Heart right ventricle (tissue), 16 donors: ENCODE results near the gene CALD1. TPM values are rescaled to one million over a fixed set of nuclear protein-coding genes. Genes with fewer than 3 reads are reported as not detected.

Experiments
- ATAC-seq, 8 donors: fragments of 200-7000 bp; cut with Tn5 transposase; one replicate each; pipeline ENCODE4 v1.9.1; 2020; ENCODE audit warnings: mild to moderate bottlenecking in 8 of 8, moderate library complexity in 8 of 8, moderate number of reproducible peaks in 1 of 8
- DNase-seq, 2 donors: peaks; one replicate each; pipeline ENCODE4 v3.0.0-alpha.2; 2020
- H3K27ac ChIP-seq, 10 donors: fragments of 200-600 bp; sonication (generic) in 2 of 10; one replicate each; pipeline versions ENCODE4 v1.5.0 to v1.8.0; 2020 to 2022; ENCODE audit warnings: mild to moderate bottlenecking in 3 of 10
- H3K27me3 ChIP-seq, 7 donors: fragments of 200-600 bp; one replicate each; pipeline ENCODE4 v1.8.0; 2021 to 2022; ENCODE audit warnings: mild to moderate bottlenecking in 2 of 7
- H3K36me3 ChIP-seq, 9 donors: fragments of 200-600 bp; sonication (generic) in 1 of 9; one replicate each; pipeline versions ENCODE4 v1.5.0 to v1.8.0; 2020 to 2022; ENCODE audit warnings: mild to moderate bottlenecking in 2 of 9
- H3K4me1 ChIP-seq, 9 donors: fragments of 200-600 bp; sonication (generic) in 1 of 9; one replicate each; pipeline versions ENCODE4 v1.5.0 to v1.8.0; 2020 to 2022; ENCODE audit warnings: mild to moderate bottlenecking in 4 of 9
- H3K4me3 ChIP-seq, 10 donors: fragments of 200-600 bp; sonication (generic) in 2 of 10; one replicate each; pipeline versions ENCODE4 v1.5.0 to v1.8.0; 2020 to 2022; ENCODE audit warnings: mild to moderate bottlenecking in 7 of 10, moderate library complexity in 2 of 10
- H3K9me3 ChIP-seq, 11 donors: fragments of 200-600 bp in 10 of 11; sonication (generic) in 2 of 11; one replicate each; pipeline versions ENCODE4 v1.5.0 to v1.8.0; 2013 to 2022; ENCODE audit warnings: mild to moderate bottlenecking in 2 of 11, control low read depth in 1 of 11, moderate library complexity in 1 of 11
- WGBS, 2 donors: extraction: QIAGEN DNeasy Blood & Tissue Kit; methylation state at CpG; one replicate each; pipeline ENCODE4 v1.1.7; 2013; ENCODE audit warnings: inconsistent platforms in 1 of 2; 5-methylcytosine and 5-hydroxymethylcytosine counted together
- intact Hi-C, 10 donors: fragments of 100-400 bp; cut with DNase I; formaldehyde crosslinking; loops; one replicate each; pipeline versions ENCODE4 v1.11.1 to v1.14.2; 2022
- polyA plus RNA-seq, 2 donors: library from polyadenylated mRNA; stranded (reverse); fragments of 200-250 nt; gene quantifications; one replicate each; pipeline ENCODE4 v1.2.3, GENCODE V29; 2013
- total RNA-seq, 10 donors: library from RNA; stranded (reverse); fragmentation: NEBNext Ultra II Directional in 3 of 10; extraction: Animal tissue kit (Norgen Biotek cat#: 25700) in 3 of 10; gene quantifications; one replicate each; pipeline versions ENCODE4 v1.2.1 to v1.2.4, GENCODE V29; 2021 to 2023
- TF ChIP-seq, protein P1 (sequence below), 9 donors: fragments of 200-600 bp; sonication (generic) in 2 of 9; IDR thresholded peaks; one replicate each; pipeline versions ENCODE4 v1.5.0 to v1.8.0; 2021 to 2022; ENCODE audit warnings: antibody characterized with exemption in 9 of 9, mild to moderate bottlenecking in 5 of 9, moderate library complexity in 1 of 9
- donor health status: Arrhythmogenic right ventricular cardiomyopathy.
- donor health status: ischemic (EF 13 %, LVEDD 7.1; RV severe dilation, severe dysfunction).
- donor health status: healthy with polysubstance abuse.
- donor health status: DM: no; HTN: yes; CAD: no.
- donor health status: DM: no; HTN: no; CAD: no.
- donor health status: ischemic (EF 25% LVEDD 6.9; RV normal size, moderate dysfunction).
- donor health status: ischemic (EF 25% LVEDD 5.7; RV mildly dilated, moderate dysfunction).
- donor health status: healthy.
- donor health status: DM: yes; HTN: yes; CAD: no.
- donor health status: Ischemic cardiomyopathy.
- donor health status: ischemic (EF 35%, LVEDD 5.7; RV mildly dilated, moderate dysfunction).
- donor health status: nonischemic (EF 11% LVEDD 7.7; RV severe dilation, severe dysfunction).
- donor health status: DM: yes; HTN: yes; CAD: no.
- donor health status: PGD.
- donor health status: ischemic (EF 29% LVEDD 5.4; RV normal size, mild dysfunction).
- donor health status: nonischemic (EF 23%, LVEDD 6.1; RV moderate dilation, normal function).

CALD1 gene
- total and polyA plus RNA-seq, 12 donors, result 69.9 to 180 (median 126) TPM

DNA sequence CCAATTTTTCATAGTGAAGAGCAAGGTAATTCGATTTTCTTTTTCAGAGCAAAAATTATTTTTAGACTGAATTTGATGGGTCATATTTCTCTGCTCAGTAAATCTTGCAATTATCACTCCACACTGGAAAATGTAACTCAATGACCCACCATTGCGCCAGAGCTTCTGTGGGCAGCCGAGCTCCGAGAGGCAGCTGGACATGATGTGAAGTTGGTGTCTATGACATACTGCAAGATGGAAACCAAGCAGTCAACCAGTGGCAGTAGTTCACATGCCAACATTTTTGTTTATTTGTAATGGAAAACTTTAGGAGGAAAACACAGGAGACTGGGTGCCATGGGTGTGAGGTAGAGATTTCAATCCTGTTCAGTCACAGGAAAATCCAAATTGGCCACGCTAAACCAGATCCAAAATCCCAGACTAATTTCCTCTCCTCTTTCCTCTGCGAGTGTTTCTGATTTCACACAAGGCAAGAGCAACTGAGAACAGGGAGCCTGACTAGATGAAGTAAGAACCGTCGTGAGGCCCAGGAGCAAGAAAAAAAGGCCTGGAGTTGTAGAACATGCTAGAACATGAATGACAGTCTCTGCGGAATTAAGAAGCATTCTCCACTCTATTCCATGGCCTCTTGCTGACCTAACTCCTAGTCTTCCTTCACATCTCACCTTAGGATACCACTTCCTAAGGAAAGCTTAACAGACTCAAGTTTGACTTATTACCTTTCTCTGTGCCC, 39.3 kb downstream of the CALD1 start:
- Histone ChIP-seq H3K36me3 (peaks cover 0 to 14% (median 5%) of the 10 kb centered on the region in 9 donors), H3K9me3 (no peaks in the 10 kb centered on the region), H3K4me1 (peaks cover 0 to 63% (median 33%) of the 10 kb centered on the region in 9 donors), H3K27ac (peak overlapping the region in 2 of 10 donors; percentile 0 to 39), H3K4me3 (no peak overlapping the region), H3K27me3 (no peaks in the 10 kb centered on the region)
- TF ChIP-seq, protein P1, sequence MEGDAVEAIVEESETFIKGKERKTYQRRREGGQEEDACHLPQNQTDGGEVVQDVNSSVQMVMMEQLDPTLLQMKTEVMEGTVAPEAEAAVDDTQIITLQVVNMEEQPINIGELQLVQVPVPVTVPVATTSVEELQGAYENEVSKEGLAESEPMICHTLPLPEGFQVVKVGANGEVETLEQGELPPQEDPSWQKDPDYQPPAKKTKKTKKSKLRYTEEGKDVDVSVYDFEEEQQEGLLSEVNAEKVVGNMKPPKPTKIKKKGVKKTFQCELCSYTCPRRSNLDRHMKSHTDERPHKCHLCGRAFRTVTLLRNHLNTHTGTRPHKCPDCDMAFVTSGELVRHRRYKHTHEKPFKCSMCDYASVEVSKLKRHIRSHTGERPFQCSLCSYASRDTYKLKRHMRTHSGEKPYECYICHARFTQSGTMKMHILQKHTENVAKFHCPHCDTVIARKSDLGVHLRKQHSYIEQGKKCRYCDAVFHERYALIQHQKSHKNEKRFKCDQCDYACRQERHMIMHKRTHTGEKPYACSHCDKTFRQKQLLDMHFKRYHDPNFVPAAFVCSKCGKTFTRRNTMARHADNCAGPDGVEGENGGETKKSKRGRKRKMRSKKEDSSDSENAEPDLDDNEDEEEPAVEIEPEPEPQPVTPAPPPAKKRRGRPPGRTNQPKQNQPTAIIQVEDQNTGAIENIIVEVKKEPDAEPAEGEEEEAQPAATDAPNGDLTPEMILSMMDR (IDR thresholded peaks at IDR 0.05), result no peak
- DNase-seq, result no peak
- no peak for ATAC-seq
- intact Hi-C loops, result no loop called here
- WGBS, 2 donors, result 91 to 92% methylated on average over 9 of the region's 9 CpGs

DNA sequence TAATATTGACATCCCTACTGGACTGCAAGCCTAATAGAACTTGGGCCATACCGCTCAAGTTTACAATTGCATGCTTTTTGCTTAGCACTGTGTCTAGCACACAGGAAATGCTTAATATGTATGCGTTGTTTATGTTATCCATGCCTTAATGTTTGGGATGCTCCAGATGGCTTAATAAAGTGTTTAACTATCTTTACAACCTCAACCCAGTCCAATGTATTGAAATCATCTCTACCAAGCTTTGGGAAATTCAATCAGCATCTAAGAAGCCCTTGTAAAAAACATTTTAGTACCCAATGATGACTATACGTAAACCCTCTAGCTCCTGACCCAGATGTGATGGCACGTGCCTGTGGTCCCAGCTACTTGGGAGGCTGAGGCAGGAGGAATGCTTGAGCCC, 40.0 kb downstream of the CALD1 start:
- 97 to 98% methylated on average over 4 of the region's 4 CpGs for WGBS, 2 donors
- H3K4me3 ChIP-seq, result no peak overlapping the region
- H3K4me1 ChIP-seq, result peaks cover 0 to 63% (median 32%) of the 10 kb centered on the region in 9 donors
- ATAC-seq (no peak), DNase-seq (no peak)
- no peaks in the 10 kb centered on the region for H3K9me3 ChIP-seq
- TF ChIP-seq, protein P1 (IDR thresholded peaks at IDR 0.05), result no peak
- peak overlapping the region in 2 of 10 donors; percentile 0 to 55 for H3K27ac ChIP-seq
- peaks cover 0 to 14% (median 5%) of the 10 kb centered on the region in 9 donors for H3K36me3 ChIP-seq
- intact Hi-C loops, result no loop called here
- no peaks in the 10 kb centered on the region for H3K27me3 ChIP-seq

DNA sequence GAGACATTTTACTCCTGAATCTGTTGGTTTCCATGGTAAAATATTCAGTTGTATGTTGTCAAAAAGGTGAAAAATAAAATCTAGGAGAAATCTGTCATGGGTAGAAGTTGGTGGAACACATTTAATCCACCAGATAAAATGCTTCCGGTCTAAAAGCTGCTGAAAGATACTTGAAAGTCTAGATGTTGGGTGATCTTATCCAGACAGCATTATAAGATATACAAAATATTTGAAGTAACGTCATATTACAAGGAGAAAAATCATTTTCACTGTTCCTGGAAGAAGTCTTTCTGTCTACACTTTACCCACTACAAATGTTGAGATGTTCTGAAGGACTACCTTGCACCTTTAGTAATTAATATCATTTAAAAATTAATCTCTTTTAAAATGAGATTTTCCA, 40.9 kb downstream of the CALD1 start:
- TF ChIP-seq, protein P1 (IDR thresholded peaks at IDR 0.05), result no peak
- DNase-seq (no peak), ATAC-seq (no peak)
- H3K4me1 ChIP-seq, result peaks cover 0 to 61% (median 35%) of the 10 kb centered on the region in 9 donors
- H3K27me3 ChIP-seq, result no peaks in the 10 kb centered on the region
- peaks cover 0 to 14% (median 5%) of the 10 kb centered on the region in 9 donors for H3K36me3 ChIP-seq
- H3K4me3 ChIP-seq, result no peak overlapping the region
- intact Hi-C loops, result no loop called here
- peak overlapping the region in 3 of 10 donors; percentile 7 to 55 (median 28) for H3K27ac ChIP-seq
- WGBS, 2 donors, result 28 to 42% methylated on average over 2 of the region's 2 CpGs
- H3K9me3 ChIP-seq, result no peaks in the 10 kb centered on the region

DNA sequence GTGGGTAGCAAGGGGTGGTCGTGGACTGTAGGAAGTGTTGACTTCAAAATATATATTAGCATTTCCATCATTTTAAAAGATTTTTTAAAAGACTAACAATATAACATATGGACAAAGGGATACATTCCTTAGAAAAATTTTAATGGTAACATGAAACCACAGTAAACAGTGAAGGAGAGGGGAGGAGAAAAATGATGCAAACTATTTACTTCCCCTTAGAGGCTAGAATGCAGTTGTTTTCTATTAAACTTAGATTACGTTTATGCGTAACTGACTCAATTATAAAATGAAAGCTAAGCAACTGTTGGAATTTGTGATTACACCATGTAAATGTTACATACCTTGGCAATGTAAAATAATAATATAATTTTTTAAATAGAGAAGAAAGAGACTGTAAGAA, 41.3 kb downstream of the CALD1 start:
- no peak overlapping the region for H3K4me3 ChIP-seq
- peaks cover 0 to 14% (median 5%) of the 10 kb centered on the region in 9 donors for H3K36me3 ChIP-seq
- H3K4me1 ChIP-seq, result peaks cover 0 to 61% (median 39%) of the 10 kb centered on the region in 9 donors
- TF ChIP-seq, protein P1 (IDR thresholded peaks at IDR 0.05), result no peak
- H3K27me3 ChIP-seq, result no peaks in the 10 kb centered on the region
- ATAC-seq (no peak), DNase-seq (no peak)
- intact Hi-C loops, result no loop called here
- no peaks in the 10 kb centered on the region for H3K9me3 ChIP-seq
- WGBS, 2 donors, result 84% methylated on average over 3 of the region's 3 CpGs
- peak overlapping the region in 2 of 10 donors; percentile 7 to 55 for H3K27ac ChIP-seq
